H9 (cell line): ENCODE measurements around the gene FEN1. TPM values are rescaled to one million over a fixed set of nuclear protein-coding genes. Genes with fewer than 3 reads are reported as not detected.

Experiments used
- DNase-seq: peaks from one replicate; pipeline ENCODE4 v3.0.0-alpha.2; 2017
- H2AFZ ChIP-seq: one replicate; pipeline ENCODE4 v1.6.1; 2013; ENCODE audit warnings: mild to moderate bottlenecking, low read length, control low read depth, moderate library complexity
- H2AK5ac ChIP-seq: 2 replicates; pipeline ENCODE4 v1.6.1; 2013; ENCODE audit warnings: low read length, control low read depth, mixed read lengths; ENCODE audit not compliant: insufficient read length
- H2BK120ac ChIP-seq: one replicate; pipeline ENCODE4 v1.6.1; 2013; ENCODE audit warnings: low read depth, mild to moderate bottlenecking, low read length, control low read depth, inconsistent platforms; ENCODE audit not compliant: poor library complexity, severe bottlenecking
- H2BK12ac ChIP-seq: 2 replicates; pipeline ENCODE4 v1.6.1; 2013; ENCODE audit warnings: low read length, control low read depth, mixed read lengths, low read depth; ENCODE audit not compliant: insufficient read length
- H2BK15ac ChIP-seq: 2 replicates; pipeline ENCODE4 v1.6.1; 2013; ENCODE audit warnings: low read depth, low read length, control low read depth
- H2BK20ac ChIP-seq: one replicate; pipeline ENCODE4 v1.6.1; 2013; ENCODE audit warnings: low read depth, mild to moderate bottlenecking, low read length, control low read depth, inconsistent platforms; ENCODE audit not compliant: poor library complexity, severe bottlenecking
- H2BK5ac ChIP-seq: 2 replicates; pipeline ENCODE4 v1.6.1; 2013; ENCODE audit warnings: low read length, control low read depth, mixed read lengths; ENCODE audit not compliant: insufficient read length
- H3K14ac ChIP-seq: 2 replicates; pipeline ENCODE4 v1.6.1; 2013; ENCODE audit warnings: low read length, control low read depth; ENCODE audit not compliant: insufficient read depth
- H3K18ac ChIP-seq: 2 replicates; pipeline ENCODE4 v1.6.1; 2013; ENCODE audit warnings: low read depth, mild to moderate bottlenecking, mixed read lengths, low read length, control low read depth; ENCODE audit not compliant: insufficient read length
- H3K23ac ChIP-seq: 2 replicates; pipeline ENCODE4 v1.6.1; 2013; ENCODE audit warnings: low read length, control low read depth, mixed read lengths, low read depth; ENCODE audit not compliant: insufficient read length
- H3K23me2 ChIP-seq: 2 replicates; pipeline ENCODE4 v1.6.1; 2013; ENCODE audit warnings: low read depth, mild to moderate bottlenecking, mixed read lengths, low read length, control low read depth; ENCODE audit not compliant: insufficient read length, poor library complexity, severe bottlenecking
- H3K27ac ChIP-seq: 2 replicates; pipeline ENCODE4 v1.5.1; 2013; ENCODE audit warnings: low read length, control low read depth, mixed read lengths, low read depth; ENCODE audit not compliant: insufficient read length
- H3K27me3 ChIP-seq: 2 replicates; pipeline ENCODE4 v1.6.1; 2013; ENCODE audit warnings: low read length, control low read depth, inconsistent platforms; ENCODE audit not compliant: insufficient read depth
- H3K4ac ChIP-seq: 2 replicates; pipeline ENCODE4 v1.6.1; 2013; ENCODE audit warnings: low read depth, mild to moderate bottlenecking, control low read depth, inconsistent platforms, low read length, moderate library complexity
- H3K4me1 ChIP-seq: 2 replicates; pipeline ENCODE4 v1.6.1; 2013; ENCODE audit warnings: low read length, control low read depth, inconsistent platforms; ENCODE audit not compliant: insufficient read depth
- H3K4me2 ChIP-seq: 2 replicates; pipeline ENCODE4 v1.6.1; 2013; ENCODE audit warnings: low read length, control low read depth, mixed read lengths; ENCODE audit not compliant: insufficient read length, insufficient read depth
- H3K56ac ChIP-seq: 2 replicates; pipeline ENCODE4 v1.6.1; 2013; ENCODE audit warnings: low read depth, mild to moderate bottlenecking, mixed read lengths, low read length, control low read depth; ENCODE audit not compliant: insufficient read length
- H3K79me1 ChIP-seq: 2 replicates; pipeline ENCODE4 v1.6.1; 2013; ENCODE audit warnings: low read depth, mild to moderate bottlenecking, moderate library complexity, low read length, control low read depth, inconsistent platforms; ENCODE audit not compliant: insufficient read depth, poor library complexity, severe bottlenecking
- H3K79me2 ChIP-seq: 2 replicates; pipeline ENCODE4 v1.6.1; 2013; ENCODE audit warnings: low read length, control low read depth, inconsistent platforms; ENCODE audit not compliant: insufficient read depth
- H3K9ac ChIP-seq: 2 replicates; pipeline ENCODE4 v1.6.1; 2013; ENCODE audit warnings: low read length, control low read depth, mixed read lengths; ENCODE audit not compliant: insufficient read length; ENCODE audit errors: extremely low read depth
- H3K9me3 ChIP-seq: one replicate; pipeline ENCODE4 v1.6.1; 2013; ENCODE audit warnings: low read depth, low read length, inconsistent platforms; ENCODE audit not compliant: control insufficient read depth
- H3T11ph ChIP-seq: one replicate; pipeline ENCODE4 v1.6.1; 2013; ENCODE audit warnings: mild to moderate bottlenecking, low read length, control low read depth, inconsistent platforms
- H4K20me1 ChIP-seq: one replicate; pipeline ENCODE4 v1.6.1; 2013; ENCODE audit not compliant: control insufficient read depth, insufficient read length, insufficient read depth
- H4K5ac ChIP-seq: 2 replicates; pipeline ENCODE4 v1.6.1; 2013; ENCODE audit warnings: low read depth, mild to moderate bottlenecking, mixed read lengths, low read length, control low read depth; ENCODE audit not compliant: insufficient read length
- H4K8ac ChIP-seq: replicated peaks from 2 replicates; pipeline ENCODE4 v1.6.1; 2013; ENCODE audit warnings: low read length, control low read depth, mixed read lengths, low read depth; ENCODE audit not compliant: insufficient read length
- H4K91ac ChIP-seq: 2 replicates; pipeline ENCODE4 v1.6.1; 2013; ENCODE audit warnings: low read depth, mild to moderate bottlenecking, moderate library complexity, mixed read lengths, low read length, control low read depth; ENCODE audit not compliant: insufficient read length
- H3K27ac Mint-ChIP-seq, 3 experiments: 2 replicates in 2 of 3; 3 replicates in 1 of 3; pipeline ENCODE4 v1.8.0; 2020 to 2021; ENCODE audit warnings: mixed read lengths in 3 of 3, mild to moderate bottlenecking in 1 of 3, moderate library complexity in 1 of 3
- H3K27me3 Mint-ChIP-seq: 2 replicates; pipeline ENCODE4 v1.8.0; 2021; ENCODE audit warnings: low read depth, mild to moderate bottlenecking, moderate library complexity, mixed read lengths
- H3K36me3 Mint-ChIP-seq, 3 experiments: 2 replicates in 2 of 3; 3 replicates in 1 of 3; pipeline ENCODE4 v1.8.0; 2020 to 2021; ENCODE audit warnings: low read depth in 3 of 3, mixed read lengths in 3 of 3; ENCODE audit not compliant: insufficient read depth in 1 of 3
- H3K4me1 Mint-ChIP-seq, 2 experiments: 2 replicates each; pipeline ENCODE4 v1.8.0; 2020; ENCODE audit warnings: mixed read lengths in 2 of 2
- H3K4me3 Mint-ChIP-seq, 2 experiments: 2 replicates in 1 of 2; 3 replicates in 1 of 2; pipeline ENCODE4 v1.8.0; 2020 to 2021; ENCODE audit warnings: mild to moderate bottlenecking in 2 of 2, mixed read lengths in 2 of 2, moderate library complexity in 1 of 2
- H3K9me3 Mint-ChIP-seq, 2 experiments: 2 replicates in 1 of 2; 3 replicates in 1 of 2; pipeline ENCODE4 v1.8.0; 2020; ENCODE audit warnings: mild to moderate bottlenecking in 2 of 2, mixed read lengths in 2 of 2, moderate library complexity in 1 of 2
- WGBS: extraction: QIAGEN DNeasy Blood & Tissue Kit; methylation state at CpG from one replicate; pipeline ENCODE4 v1.1.7; 2013; ENCODE audit warnings: missing lambda C conversion rate, low lambda C conversion rate, mixed read lengths; ENCODE audit not compliant: insufficient read length; ENCODE audit errors: extremely low coverage; 5-methylcytosine and 5-hydroxymethylcytosine counted together
- total RNA-seq: library from RNA; stranded (reverse); gene quantifications from 2 replicates; pipeline ENCODE4 v1.2.1, GENCODE V29; 2021
- TF ChIP-seq, protein P1 (sequence below): fragments of 200-600 bp; sonication (generic); conservative IDR thresholded peaks from 3 replicates; pipeline ENCODE4 v1.8.0; 2021; ENCODE audit warnings: antibody characterized with exemption, mild to moderate bottlenecking

FEN1 gene
- total RNA-seq, 1 experiment from 2014 or later: 114 TPM

GRCh38 chr11:61757213-61757862, 35.4 kb upstream of the FEN1 start:
- Histone ChIP-seq H3K79me2 (no peaks in the 10 kb centered on the region), H3K4me1 (peaks cover 4% of the 10 kb centered on the region; the same call in 1 of the 2 replicates), H3K79me1 (no peaks in the 10 kb centered on the region), H2AFZ (no peak overlapping the region), H2BK120ac (no peak overlapping the region), H2BK12ac (no peak overlapping the region), H3K9ac (no peak overlapping the region), H4K8ac (no peak overlapping the region), H3K18ac (no peak overlapping the region), H4K5ac (no peak overlapping the region), H3K27ac (no peak overlapping the region), H3K23ac (no peak overlapping the region), H3K4ac (no peak overlapping the region), H3K56ac (no peak overlapping the region), H3T11ph (no peak overlapping the region), H3K14ac (no peak overlapping the region), H2BK5ac (no peak overlapping the region), H3K9me3 (no peaks in the 10 kb centered on the region), H3K23me2 (peaks cover 5% of the 10 kb centered on the region), H2BK15ac (no peak overlapping the region), H3K4me2 (no peak overlapping the region), H2BK20ac (no peak overlapping the region), H4K20me1 (no peaks in the 10 kb centered on the region), H3K27me3 (peaks cover 8% of the 10 kb centered on the region; the same call in 1 of the 2 replicates), H4K91ac (no peak overlapping the region), H2AK5ac (no peak overlapping the region)
- WGBS: no CpG with 5 or more reads among the region's 15 CpGs
- Mint-ChIP-seq H3K27me3 (peaks cover 17% of the 10 kb centered on the region), H3K4me3 (no peak overlapping the region), H3K4me1 (peaks cover 48 to 59% of the 10 kb centered on the region in 2 experiments), H3K9me3 (peaks cover 0 to 3% of the 10 kb centered on the region in 2 experiments; a peak in 1 of 5 replicates), H3K27ac (peak overlapping the region in 2 of 3 experiments; percentile 77 to 89; a peak in 2 of 7 replicates), H3K36me3 (no peaks in the 10 kb centered on the region)
- no peak for DNase-seq
- TF ChIP-seq, protein P1, sequence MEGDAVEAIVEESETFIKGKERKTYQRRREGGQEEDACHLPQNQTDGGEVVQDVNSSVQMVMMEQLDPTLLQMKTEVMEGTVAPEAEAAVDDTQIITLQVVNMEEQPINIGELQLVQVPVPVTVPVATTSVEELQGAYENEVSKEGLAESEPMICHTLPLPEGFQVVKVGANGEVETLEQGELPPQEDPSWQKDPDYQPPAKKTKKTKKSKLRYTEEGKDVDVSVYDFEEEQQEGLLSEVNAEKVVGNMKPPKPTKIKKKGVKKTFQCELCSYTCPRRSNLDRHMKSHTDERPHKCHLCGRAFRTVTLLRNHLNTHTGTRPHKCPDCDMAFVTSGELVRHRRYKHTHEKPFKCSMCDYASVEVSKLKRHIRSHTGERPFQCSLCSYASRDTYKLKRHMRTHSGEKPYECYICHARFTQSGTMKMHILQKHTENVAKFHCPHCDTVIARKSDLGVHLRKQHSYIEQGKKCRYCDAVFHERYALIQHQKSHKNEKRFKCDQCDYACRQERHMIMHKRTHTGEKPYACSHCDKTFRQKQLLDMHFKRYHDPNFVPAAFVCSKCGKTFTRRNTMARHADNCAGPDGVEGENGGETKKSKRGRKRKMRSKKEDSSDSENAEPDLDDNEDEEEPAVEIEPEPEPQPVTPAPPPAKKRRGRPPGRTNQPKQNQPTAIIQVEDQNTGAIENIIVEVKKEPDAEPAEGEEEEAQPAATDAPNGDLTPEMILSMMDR: no peak
